Natural killer cell (primary cell): ENCODE results near the gene COL6A2. TPM values are rescaled to one million over a fixed set of nuclear protein-coding genes. Genes with fewer than 3 reads are reported as not detected.

ENCODE experiments used
- ATAC-seq, 3 donors: fragments of 150-1000 bp in 2 of 3; fragments of 200-7000 bp in 1 of 3; cut with Tn5 transposase; 1 replicate in 1 of 3; 2 replicates in 2 of 3; pipeline ENCODE4 v1.10.0; 2021; ENCODE audit warnings: mild to moderate bottlenecking in 2 of 3, moderate library complexity in 2 of 3
- DNase-seq, 2 donors: peaks; one replicate each; pipeline versions ENCODE4 v3.0.0 to v3.0.0-alpha.2; 2013 to 2021; ENCODE audit warnings: mixed read lengths in 1 of 2
- H3K27ac ChIP-seq: one replicate; pipeline ENCODE4 v1.5.1; 2013; ENCODE audit warnings: mild to moderate bottlenecking, low read length
- H3K27me3 ChIP-seq: one replicate; pipeline ENCODE4 v1.6.1; 2013; ENCODE audit warnings: low read length; ENCODE audit not compliant: control insufficient read depth, insufficient read depth
- H3K36me3 ChIP-seq: one replicate; pipeline ENCODE4 v1.6.1; 2013; ENCODE audit warnings: low read length; ENCODE audit not compliant: control insufficient read depth, insufficient read depth
- H3K4me1 ChIP-seq: one replicate; pipeline ENCODE4 v1.6.1; 2013; ENCODE audit warnings: low read length; ENCODE audit not compliant: control insufficient read depth, insufficient read depth
- H3K4me3 ChIP-seq: one replicate; pipeline ENCODE4 v1.5.1; 2013; ENCODE audit warnings: low read length
- H3K9me3 ChIP-seq: one replicate; pipeline ENCODE4 v1.6.1; 2013; ENCODE audit warnings: low read length; ENCODE audit not compliant: control insufficient read depth, insufficient read depth
- H3K27ac Mint-ChIP-seq, 2 donors: one replicate each; pipeline ENCODE4 v1.8.0; 2022; ENCODE audit warnings: mild to moderate bottlenecking in 2 of 2, mixed read lengths in 2 of 2, moderate library complexity in 1 of 2
- H3K27me3 Mint-ChIP-seq, 2 donors: one replicate each; pipeline ENCODE4 v1.8.0; 2022; ENCODE audit warnings: low read depth in 2 of 2, mixed read lengths in 2 of 2
- H3K36me3 Mint-ChIP-seq: one replicate; pipeline ENCODE4 v1.8.0; 2022; ENCODE audit warnings: mixed read lengths
- H3K4me1 Mint-ChIP-seq, 2 donors: one replicate each; pipeline ENCODE4 v1.8.0; 2022; ENCODE audit warnings: mixed read lengths in 2 of 2
- H3K4me3 Mint-ChIP-seq: one replicate; pipeline ENCODE4 v1.8.0; 2022; ENCODE audit warnings: mild to moderate bottlenecking, moderate library complexity, mixed read lengths
- H3K9me3 Mint-ChIP-seq, 2 donors: one replicate each; pipeline ENCODE4 v1.8.0; 2022; ENCODE audit warnings: mixed read lengths in 2 of 2
- CTCF ChIP-seq: fragments of 200-600 bp; IDR thresholded peaks from one replicate; pipeline ENCODE4 v1.8.0; 2022; ENCODE audit warnings: antibody characterized with exemption
- WGBS: methylation state at CpG from one replicate; pipeline ENCODE4 v1.1.7; 2013; ENCODE audit warnings: missing lambda C conversion rate; ENCODE audit not compliant: insufficient coverage; 5-methylcytosine and 5-hydroxymethylcytosine counted together
- intact Hi-C: fragments of 100-400 bp; cut with micrococcal nuclease; formaldehyde crosslinking; loops from one replicate; pipeline ENCODE4 v1.14.2; 2022
- total RNA-seq, 4 donors: library from RNA; stranded (reverse); fragments of 120-200 nt in 1 of 4; gene quantifications; one replicate each; pipeline versions ENCODE4 v1.2.3 to v1.2.4, GENCODE V29; 2013 to 2022

Gene COL6A2
- total RNA-seq, 3 donors from 2014 or later (not counting 1 experiment from before 2014, with no cell fraction given) = 93.9 to 110 (median 97.2) TPM

DNA sequence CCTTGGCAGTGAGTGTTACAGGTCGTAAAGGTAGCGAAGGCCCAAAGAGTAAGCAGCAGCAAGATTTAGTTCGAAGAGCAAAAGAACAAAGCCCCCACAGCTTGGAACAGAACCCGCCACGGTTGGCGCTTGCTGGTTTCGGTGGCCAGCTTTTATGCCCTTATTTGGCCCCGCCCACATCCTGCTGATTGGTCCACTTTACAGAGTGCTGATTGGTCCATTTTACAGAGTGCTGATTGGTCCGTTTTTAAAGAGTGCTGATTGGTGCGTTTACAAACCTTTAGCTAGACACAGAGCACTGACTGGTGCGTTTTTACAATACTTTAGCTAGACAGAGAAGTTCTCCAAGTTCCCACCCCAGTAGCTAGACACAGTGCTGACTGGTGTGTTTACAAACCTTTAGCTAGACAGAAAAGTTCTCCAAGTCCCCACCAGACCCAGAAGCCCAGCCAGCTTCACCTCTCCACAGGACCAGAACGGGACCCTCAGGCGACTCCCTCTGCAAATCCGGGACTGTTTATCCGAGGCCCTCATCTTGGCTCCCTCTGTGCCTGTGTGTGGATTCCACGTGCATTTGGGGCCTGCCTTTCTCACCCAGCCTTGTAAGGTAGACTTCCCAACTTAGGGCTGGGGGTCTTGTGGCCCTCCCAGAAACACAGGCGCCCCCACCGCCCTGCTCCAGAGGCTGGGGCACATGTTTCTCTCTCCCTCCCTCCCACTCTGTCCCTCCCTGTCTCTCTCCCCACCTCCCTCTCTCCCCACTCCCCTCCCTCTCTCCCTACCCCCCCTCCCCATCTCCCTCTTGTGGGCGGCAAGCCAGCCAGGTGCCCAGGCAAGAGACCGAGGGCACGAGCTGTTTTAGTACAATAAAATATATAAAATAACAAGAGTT, 44.9 kb downstream of the COL6A2 start:
- WGBS = 96% methylated on average over 18 of the region's 21 CpGs
- H3K9me3 Mint-ChIP-seq = no peaks in the 10 kb centered on the region
- peaks cover 8 to 12% of the 10 kb centered on the region in 2 donors for H3K4me1 Mint-ChIP-seq
- TF ChIP-seq CTCF = no peak
- DNase-seq = peak in 1 of 2 donors; percentile 36
- H3K4me3 Mint-ChIP-seq = no peak overlapping the region
- H3K27me3 ChIP-seq = no peaks in the 10 kb centered on the region
- peaks cover 4% of the 10 kb centered on the region for H3K4me1 ChIP-seq
- H3K27me3 Mint-ChIP-seq = peaks cover 0 to 4% of the 10 kb centered on the region in 2 donors
- no peaks in the 10 kb centered on the region for H3K36me3 Mint-ChIP-seq
- peak overlapping the region in 1 of 2 donors; percentile 85 for H3K27ac Mint-ChIP-seq
- no peak overlapping the region for H3K4me3 ChIP-seq
- no peak overlapping the region for H3K27ac ChIP-seq
- intact Hi-C loops = loop anchor here (5.0 kb wide), 1 partner anchor 39 kb away; the partner anchor contains the start of gene SPATC1L
- no peaks in the 10 kb centered on the region for H3K9me3 ChIP-seq
- no peaks in the 10 kb centered on the region for H3K36me3 ChIP-seq
- ATAC-seq = no peak

DNA sequence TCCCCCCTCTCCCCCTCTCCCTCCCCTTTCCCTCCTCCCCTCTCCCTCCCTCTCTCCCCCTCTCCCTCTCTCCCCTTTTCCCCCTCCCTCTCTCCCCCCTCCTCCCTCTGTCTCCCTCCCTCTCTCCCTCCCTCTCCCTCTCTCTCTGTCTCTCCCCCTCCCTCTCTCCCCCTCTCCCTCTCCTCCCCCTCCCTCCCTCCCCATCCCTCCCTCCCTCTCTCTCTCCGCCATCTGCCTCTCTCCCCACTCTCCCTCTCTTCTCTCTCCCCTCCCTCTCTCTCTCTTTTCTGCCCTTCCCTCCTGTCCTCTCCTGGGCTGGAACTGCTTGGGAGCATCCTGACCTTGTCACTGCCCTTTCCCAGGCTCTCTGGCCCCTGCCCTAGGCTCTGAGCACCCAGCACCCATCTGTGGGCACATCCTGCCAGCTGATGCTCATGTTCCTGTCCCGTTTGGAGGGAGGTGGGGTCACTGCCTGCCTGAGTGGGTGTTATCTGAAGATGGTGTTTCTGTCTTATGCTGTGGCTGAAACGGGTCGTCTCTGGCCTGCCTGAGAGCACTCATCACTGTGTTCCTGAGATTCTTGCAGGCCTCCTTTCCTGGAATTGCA, 46.7 kb downstream of the COL6A2 start:
- no peak overlapping the region for H3K4me3 ChIP-seq
- Mint-ChIP-seq H3K4me1 (peaks cover 8 to 12% of the 10 kb centered on the region in 2 donors), H3K36me3 (no peaks in the 10 kb centered on the region), H3K27me3 (peaks cover 0 to 4% of the 10 kb centered on the region in 2 donors), H3K9me3 (no peaks in the 10 kb centered on the region), H3K27ac (peak overlapping the region; percentile 85 to 88), H3K4me3 (peak overlapping the region; percentile 64)
- DNase-seq (no peak), ATAC-seq (no peak)
- intact Hi-C loops = loop anchor here (2.0 to 5.0 kb wide), 2 partner anchors 38 to 172 kb away; partner anchors contain the start of gene SPATC1L
- H3K9me3 ChIP-seq = no peaks in the 10 kb centered on the region
- H3K27me3 ChIP-seq = no peaks in the 10 kb centered on the region
- no peak overlapping the region for H3K27ac ChIP-seq
- no peak for TF ChIP-seq CTCF
- WGBS = 48% methylated on average over 3 of the region's 4 CpGs
- peaks cover 4% of the 10 kb centered on the region for H3K4me1 ChIP-seq
- no peaks in the 10 kb centered on the region for H3K36me3 ChIP-seq

GRCh38 chr21:46145159-46145839, 47.4 kb downstream of the COL6A2 start:
- DNase-seq (no peak), ATAC-seq (no peak)
- H3K27ac Mint-ChIP-seq = peak overlapping the region in 1 of 2 donors; percentile 85
- no peak for TF ChIP-seq CTCF
- peaks cover 0 to 2% of the 10 kb centered on the region in 2 donors for H3K27me3 Mint-ChIP-seq
- no peaks in the 10 kb centered on the region for H3K27me3 ChIP-seq
- H3K4me3 ChIP-seq = no peak overlapping the region
- no peak overlapping the region for H3K27ac ChIP-seq
- H3K4me3 Mint-ChIP-seq = no peak overlapping the region
- no peaks in the 10 kb centered on the region for H3K9me3 Mint-ChIP-seq
- no peaks in the 10 kb centered on the region for H3K9me3 ChIP-seq
- 96% methylated on average over 42 of the region's 51 CpGs for WGBS
- no peaks in the 10 kb centered on the region for H3K36me3 Mint-ChIP-seq
- peaks cover 8 to 12% of the 10 kb centered on the region in 2 donors for H3K4me1 Mint-ChIP-seq
- peaks cover 4% of the 10 kb centered on the region for H3K4me1 ChIP-seq
- intact Hi-C loops = loop anchor here (2.0 kb wide), 1 partner anchor 172 kb away; no protein-coding TSS in a partner anchor
- H3K36me3 ChIP-seq = no peaks in the 10 kb centered on the region
